HG02885 (cell line): ENCODE data around the gene C14orf180.
"Not testable (repeated sequence)": the region's sequence is repeated elsewhere in the genome, so short reads cannot be mapped to it uniquely, and the experiment has no call there.

Experiments used
- ATAC-seq: cut with Tn5 transposase; IDR thresholded peaks from one replicate; pipeline ENCODE4 v1.9.1; 2021; ENCODE audit warnings: mild to moderate bottlenecking; ENCODE audit not compliant: unreplicated experiment, poor library complexity

The C14orf180 gene

GRCh38 chr14:104602933-104603325 lies 23.4 kb downstream of the C14orf180 start:
- no peak for ATAC-seq

GRCh38 chr14:104603711-104604401 lies 24.3 kb downstream of the C14orf180 start:
- no peak for ATAC-seq

- ATAC-seq: no peak
Observed at GRCh38 chr14:104604458-104605449, 25.2 kb downstream of the C14orf180 start, which contains the start of gene TMEM179. Gene TMEM179 (minus strand): TSS chr14:104604772. CDS start chr14:104604741, 31 bp downstream.

GRCh38 chr14:104609666-104610065 lies 30.1 kb downstream of the C14orf180 start:
- ATAC-seq: no peak

GRCh38 chr14:104610749-104611310 lies 31.3 kb downstream of the C14orf180 start:
- ATAC-seq: no peak

GRCh38 chr14:104611881-104612280 lies 32.3 kb downstream of the C14orf180 start:
- ATAC-seq: no peak

GRCh38 chr14:104614126-104614812 lies 34.7 kb downstream of the C14orf180 start:
- ATAC-seq: no peak

GRCh38 chr14:104624939-104625338 lies 45.4 kb downstream of the C14orf180 start:
- no peak for ATAC-seq

GRCh38 chr14:104632781-104633180 lies 53.2 kb downstream of the C14orf180 start:
- no peak for ATAC-seq

GRCh38 chr14:104633276-104634137 lies 53.9 kb downstream of the C14orf180 start:
- no peak for ATAC-seq

- no peak for ATAC-seq
Observed at GRCh38 chr14:104634138-104634760, 54.7 kb downstream of the C14orf180 start.

- no peak for ATAC-seq
Observed at GRCh38 chr14:104634886-104635570, 55.5 kb downstream of the C14orf180 start.

- ATAC-seq: no peak
Observed at GRCh38 chr14:104635717-104636116, 56.2 kb downstream of the C14orf180 start.

GRCh38 chr14:104636131-104636530 lies 56.6 kb downstream of the C14orf180 start:
- no peak for ATAC-seq

- ATAC-seq: not testable (repeated sequence)
Observed at GRCh38 chr14:104636846-104637545, 57.4 kb downstream of the C14orf180 start.

GRCh38 chr14:104637546-104638003 lies 58.0 kb downstream of the C14orf180 start:
- no peak for ATAC-seq

- ATAC-seq: no peak
Observed at GRCh38 chr14:104638190-104638589, 58.6 kb downstream of the C14orf180 start.
